8988T (cell line): ENCODE data around the gene CYP2E1.
"Not testable (repeated sequence)": the region's sequence is repeated elsewhere in the genome, so short reads cannot be mapped to it uniquely, and the experiment has no call there.

Experiments
- DNase-seq: peaks from one replicate; pipeline ENCODE4 v3.0.0; 2011

Gene CYP2E1

DNA sequence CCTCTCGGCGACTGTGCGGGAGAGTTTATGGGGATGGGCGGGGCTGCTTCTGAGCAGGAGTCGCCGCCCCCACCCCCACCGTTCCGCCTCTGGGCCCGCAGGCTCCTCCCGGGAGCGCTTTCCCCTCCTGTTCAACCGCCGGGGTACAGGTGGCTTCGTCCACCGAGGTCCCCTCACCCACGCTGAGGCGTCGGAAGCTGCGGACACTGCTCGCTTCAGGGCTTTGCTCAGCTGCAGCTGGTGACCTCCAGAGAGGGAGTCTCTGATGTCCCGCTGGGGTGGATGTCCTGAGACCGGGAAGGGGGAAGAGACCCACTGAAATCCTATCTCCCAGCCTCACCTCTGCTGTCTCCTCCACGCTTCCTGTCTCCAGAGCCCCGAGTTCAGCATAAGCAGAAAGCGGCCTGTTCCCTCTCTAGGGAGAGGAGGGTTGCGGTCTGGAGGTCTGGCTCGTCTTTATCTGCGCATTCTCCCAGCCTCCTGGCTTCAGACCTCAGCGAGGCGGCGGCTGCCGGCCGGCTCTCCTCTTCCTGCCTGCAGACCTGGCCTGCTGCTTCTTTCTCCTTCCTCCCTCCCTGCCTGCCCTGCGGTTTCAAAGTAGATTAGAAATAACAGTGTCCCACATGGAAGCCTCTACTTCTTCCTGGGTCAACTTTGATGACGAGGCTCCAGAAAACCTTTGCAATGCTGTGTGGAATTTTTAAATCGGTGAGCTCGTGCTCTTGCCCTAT lies 1.8 kb downstream of the CYP2E1 start:
- no peak for DNase-seq

- DNase-seq: no peak
These were observed 2.4 kb downstream of the CYP2E1 start for GRCh38 chr10:133529576-133529946.

DNA sequence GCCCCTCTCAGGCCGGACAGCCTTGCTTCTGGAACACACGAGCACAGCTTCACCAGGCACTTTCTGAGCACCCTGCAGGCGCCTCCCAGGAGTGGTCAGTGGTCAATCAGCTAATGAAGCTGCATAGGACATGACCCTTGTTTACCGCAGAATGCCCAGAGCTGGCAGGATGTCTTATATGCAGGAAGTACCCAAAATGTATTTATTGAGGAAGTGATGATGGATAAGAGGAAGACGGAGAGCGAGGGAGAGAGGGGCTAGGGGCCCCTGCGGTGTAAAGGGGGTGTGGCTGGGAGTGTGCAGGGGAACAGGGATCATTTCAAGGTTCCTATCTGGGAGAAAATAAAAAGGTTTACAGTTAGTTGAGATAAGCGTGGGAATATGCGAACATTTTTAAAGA lies 3.3 kb downstream of the CYP2E1 start:
- no peak for DNase-seq

DNA sequence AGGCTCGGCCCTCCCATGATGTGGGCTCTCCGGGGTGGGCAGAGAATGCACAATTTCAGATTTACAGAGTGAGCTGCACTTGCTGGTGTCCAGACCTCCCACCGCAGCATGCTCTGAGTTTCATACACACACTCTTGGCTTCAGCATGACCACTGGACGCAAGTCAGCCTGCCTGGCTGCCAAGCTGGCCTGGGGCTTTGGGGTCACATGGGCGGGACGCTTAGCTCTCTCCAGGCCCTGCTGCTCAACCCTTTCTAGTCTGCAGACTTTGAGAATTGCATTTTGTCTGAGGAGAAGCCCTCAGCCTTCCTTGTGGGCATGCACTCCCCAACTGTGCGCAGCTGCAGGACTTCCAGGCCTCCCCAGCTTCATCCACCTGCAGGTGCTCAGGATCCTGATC lies 5.7 kb downstream of the CYP2E1 start:
- DNase-seq: no peak

DNA sequence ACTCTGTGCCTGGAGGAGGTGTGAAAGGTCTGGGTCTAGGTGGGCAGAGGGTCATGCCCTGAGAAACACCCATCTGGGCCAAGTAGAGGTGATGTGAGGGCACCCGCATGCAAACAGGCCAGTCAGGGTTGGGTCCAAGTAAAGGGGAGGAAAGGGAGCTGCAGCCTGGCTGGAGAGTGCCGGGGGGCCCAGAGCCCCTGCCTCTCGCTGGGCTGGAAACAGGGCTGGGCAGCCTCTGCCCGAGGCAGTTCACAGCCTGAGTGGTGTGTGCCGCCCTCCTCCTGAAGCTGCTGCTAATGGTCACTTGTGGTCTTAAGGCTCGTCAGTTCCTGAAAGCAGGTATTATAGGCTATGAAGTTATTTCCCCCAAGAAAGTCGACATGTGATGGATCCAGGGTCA lies 7.3 kb downstream of the CYP2E1 start:
- DNase-seq: no peak

DNA sequence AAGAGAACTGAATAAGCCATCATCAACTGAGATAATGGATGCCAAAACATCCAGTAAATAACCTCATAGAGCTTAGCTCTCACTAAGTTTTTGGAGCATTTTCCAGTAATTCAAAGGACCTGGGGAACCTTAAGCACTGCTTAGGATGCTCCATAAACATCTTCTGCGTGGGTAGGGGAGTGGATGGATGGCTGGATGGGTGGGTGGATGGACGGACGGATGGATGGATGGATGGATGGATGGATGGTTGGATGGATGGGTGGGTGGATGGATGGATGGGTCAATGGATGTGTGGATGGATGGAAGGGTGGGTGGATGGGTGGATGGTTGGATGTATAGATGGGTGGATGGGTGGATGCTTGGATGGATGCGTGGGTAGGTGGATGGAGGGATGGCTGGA lies 9.0 kb downstream of the CYP2E1 start:
- no peak for DNase-seq

GRCh38 chr10:133537546-133538545 lies 10.7 kb downstream of the CYP2E1 start:
- DNase-seq: no peak

- not testable (repeated sequence) for DNase-seq
These were observed 14.3 kb downstream of the CYP2E1 start for GRCh38 chr10:133541441-133541975.

- no peak for DNase-seq
These were observed 17.3 kb downstream of the CYP2E1 start for GRCh38 chr10:133544506-133544905.

DNA sequence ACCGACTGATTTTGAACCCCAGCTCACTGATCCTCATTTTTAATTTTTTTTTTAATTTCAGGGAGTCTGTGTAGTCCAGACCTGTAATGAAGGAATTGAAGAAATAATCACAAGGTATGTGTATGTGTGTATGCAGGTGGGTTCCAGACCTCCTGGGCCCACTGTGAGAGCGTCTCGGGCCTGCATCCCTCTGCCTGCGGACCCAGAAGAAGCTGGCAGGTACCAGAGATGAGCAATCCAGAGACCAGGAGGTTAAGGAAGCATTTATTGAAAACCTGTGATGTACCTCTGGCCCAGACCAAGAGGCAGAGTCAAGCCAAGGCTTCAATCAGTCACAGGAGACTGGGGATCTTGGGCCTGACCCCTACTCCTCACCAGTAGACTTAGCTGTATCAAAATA lies 27.4 kb downstream of the CYP2E1 start:
- no peak for DNase-seq

DNA sequence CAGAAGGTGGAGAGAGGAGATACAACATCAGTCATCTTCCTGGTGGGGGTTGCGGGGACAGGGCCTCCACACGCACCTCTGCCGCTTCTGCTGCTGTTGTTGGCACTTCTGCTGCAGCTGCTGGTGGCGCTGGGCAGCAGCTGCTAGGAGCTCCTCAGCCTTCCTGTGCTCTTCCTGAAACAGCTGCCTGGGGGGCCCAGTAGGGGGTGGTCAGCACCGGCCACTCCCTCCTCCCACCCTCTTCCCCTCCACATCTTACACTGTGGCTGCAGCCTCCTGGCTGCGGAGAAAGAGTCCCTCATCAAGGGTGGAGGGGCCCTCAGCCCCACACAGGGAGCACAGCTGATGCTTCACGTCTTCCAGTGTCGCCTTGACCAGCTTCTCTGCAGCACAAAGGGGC lies 28.4 kb downstream of the CYP2E1 start:
- DNase-seq: no peak

DNA sequence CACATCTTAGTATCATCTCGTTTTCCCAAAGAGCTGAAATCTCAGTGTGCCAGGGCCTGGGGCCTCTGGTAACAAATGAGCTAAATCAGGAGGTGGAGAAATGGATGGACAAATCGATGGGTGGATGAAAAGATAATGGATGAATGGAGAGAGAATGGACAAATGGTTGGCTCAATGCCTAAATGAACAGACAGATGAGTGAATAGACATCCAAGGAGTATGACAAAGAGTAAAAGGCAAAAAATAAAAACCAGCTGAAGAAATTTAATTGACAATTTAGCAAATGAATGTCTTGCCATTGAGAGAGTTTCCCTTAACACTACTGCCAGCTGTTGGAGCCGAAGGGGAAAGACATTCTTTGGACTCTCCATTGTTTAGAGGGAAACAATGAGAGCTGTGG lies 30.2 kb downstream of the CYP2E1 start:
- no peak for DNase-seq

DNA sequence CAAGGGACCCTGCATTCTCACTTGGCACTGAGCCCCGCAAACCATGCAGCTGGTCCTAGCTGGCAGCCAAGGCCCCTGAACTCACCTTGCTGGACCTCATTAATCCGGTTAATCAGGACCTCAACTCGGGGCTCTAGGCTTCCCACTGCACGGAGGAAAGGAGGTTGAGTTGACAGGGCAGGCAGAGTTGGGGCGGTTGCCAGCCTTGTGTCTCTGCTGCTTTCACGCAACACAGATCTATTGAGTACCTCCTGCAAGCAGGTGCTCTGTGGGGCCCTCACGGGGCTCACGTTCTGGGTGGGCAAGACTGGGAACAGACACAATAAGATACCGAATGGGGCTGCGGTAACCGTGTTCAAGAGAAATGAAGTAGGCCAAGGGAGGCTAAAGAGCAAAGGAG lies 32.1 kb downstream of the CYP2E1 start:
- no peak for DNase-seq

- DNase-seq: no peak
These were observed 37.7 kb downstream of the CYP2E1 start for GRCh38 chr10:133564816-133565215.

GRCh38 chr10:133565441-133566294 lies 38.5 kb downstream of the CYP2E1 start, which contains the start of gene SYCE1:
Gene SYCE1, minus strand, starts transcription at chr10:133565583. Its CDS starts 54 bp downstream, at chr10:133565529.
- DNase-seq: no peak

DNA sequence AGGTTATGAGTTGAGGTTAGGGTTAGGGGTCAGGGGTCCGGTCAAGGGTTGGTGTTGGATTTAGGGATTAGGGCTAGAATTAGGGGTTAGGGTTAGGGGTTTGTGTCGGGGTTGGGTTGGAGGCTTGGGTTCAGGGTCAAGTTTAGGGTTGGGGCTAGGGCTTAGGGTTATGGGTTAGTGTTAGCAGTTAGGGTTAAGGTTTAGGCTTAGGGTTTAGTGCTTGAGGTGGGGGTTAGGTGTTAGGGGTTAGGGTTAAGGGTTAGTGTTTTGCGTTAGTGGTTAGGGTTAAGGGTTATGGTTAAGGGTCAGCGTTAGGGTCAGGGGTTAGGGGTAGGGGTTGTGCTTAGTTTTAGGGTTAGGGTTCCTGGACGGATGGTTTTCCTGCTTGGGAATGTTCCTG lies 40.0 kb downstream of the CYP2E1 start:
- DNase-seq: no peak

DNA sequence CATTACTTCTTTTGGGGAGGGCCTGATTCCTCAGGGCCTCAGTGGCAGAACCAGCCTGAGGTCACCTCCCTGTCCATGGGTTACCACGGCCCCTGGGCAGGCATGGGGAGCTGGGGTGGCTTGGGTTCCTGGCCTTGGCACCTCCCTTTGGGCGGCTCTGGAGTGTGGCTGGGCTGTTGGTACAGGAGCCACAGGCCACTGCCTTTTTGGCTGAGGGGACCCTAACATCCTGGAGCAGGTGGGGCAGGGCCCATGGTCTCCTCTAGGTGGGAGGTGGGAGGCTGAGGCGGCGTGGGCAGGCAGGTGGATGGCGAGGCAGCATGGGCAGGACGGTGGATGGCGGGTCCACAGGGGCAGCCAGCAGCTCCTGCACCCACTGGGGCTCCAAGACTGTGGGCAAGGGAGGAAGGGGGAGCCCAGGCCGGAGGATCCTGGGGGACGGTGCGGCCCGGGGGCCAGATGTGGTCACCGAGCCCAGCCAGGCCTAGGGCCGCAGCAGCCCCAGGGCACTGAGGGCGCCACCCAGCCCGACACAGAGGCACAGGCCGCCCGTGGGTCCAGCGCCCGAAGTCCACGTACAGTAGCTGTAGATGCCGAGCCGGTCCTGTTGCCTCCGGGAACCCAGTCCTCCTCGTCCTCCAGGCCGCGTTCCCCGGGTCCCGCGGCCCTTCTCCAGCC lies 40.6 kb downstream of the CYP2E1 start:
- DNase-seq: no peak

GRCh38 chr10:133568287-133568614 lies 41.1 kb downstream of the CYP2E1 start:
- DNase-seq: no peak

DNA sequence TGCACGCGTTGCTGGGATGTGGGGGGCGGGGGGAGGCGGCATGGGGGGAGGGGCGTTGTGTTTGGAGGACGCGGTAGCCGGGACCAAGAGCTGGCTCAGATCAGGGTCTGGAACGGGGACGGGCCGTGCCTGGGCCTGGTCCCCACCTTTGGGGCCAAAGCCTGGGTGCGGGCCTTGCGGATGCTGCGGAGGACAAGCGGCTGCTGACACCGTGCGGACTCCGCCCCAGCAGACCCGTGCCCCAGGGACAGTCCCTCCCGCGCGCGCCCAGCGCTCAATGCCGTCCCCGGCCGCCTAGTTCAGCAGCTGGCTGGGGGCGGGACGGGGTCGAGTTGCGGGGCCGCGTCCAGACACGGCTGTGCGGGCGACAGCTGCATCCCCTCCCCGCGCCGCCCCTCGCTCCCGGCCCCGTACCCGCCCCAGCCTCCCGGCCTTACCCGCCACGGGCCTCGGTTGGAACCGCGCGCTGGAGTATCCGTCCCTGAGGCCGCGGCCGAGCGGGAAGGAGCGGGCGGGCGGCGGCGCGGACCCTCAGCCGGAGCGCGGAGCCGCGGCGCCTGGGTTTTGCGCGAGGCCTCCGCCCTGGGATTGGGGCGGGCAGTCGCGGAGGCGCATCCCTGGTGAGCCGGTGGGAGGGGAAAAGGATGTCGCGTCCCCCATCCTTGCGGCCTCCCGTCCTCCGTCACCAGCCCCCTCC lies 41.8 kb downstream of the CYP2E1 start:
- DNase-seq: not testable (repeated sequence)

GRCh38 chr10:133569801-133570200 lies 42.6 kb downstream of the CYP2E1 start:
- not testable (repeated sequence) for DNase-seq

DNA sequence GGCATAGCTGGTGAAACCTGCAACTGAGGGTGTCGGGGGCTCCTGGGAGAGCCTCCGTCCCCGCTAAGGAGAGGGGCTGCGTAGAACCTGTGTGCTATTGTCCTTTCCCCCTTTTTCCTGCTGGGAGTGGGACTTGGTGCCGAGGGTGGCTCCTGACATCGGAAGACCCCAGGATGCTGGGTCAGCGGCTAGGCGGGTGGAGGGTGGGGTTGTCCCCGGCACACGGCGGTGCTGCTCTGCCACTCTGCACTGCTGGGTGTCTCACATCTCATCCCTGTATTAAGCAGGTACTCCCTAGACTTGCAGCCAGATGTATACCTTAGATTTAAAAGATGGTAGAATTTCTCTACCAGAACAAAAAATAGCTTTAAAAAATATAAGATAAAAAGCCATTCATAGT lies 44.9 kb downstream of the CYP2E1 start:
- not testable (repeated sequence) for DNase-seq

- DNase-seq: not testable (repeated sequence)
These were observed 46.3 kb downstream of the CYP2E1 start for GRCh38 chr10:133573460-133573859.
